GM11168 (cell line): ENCODE data around the gene STAT6.

Source experiments
- in situ Hi-C: fragments of 300-500 bp; cut with MboI; formaldehyde crosslinking; loops from one replicate; pipeline ENCODE4 v1.12.0; 2022; ENCODE audit warnings: low sequenced_read_pairs; ENCODE audit not compliant: unreplicated experiment

The STAT6 gene

DNA sequence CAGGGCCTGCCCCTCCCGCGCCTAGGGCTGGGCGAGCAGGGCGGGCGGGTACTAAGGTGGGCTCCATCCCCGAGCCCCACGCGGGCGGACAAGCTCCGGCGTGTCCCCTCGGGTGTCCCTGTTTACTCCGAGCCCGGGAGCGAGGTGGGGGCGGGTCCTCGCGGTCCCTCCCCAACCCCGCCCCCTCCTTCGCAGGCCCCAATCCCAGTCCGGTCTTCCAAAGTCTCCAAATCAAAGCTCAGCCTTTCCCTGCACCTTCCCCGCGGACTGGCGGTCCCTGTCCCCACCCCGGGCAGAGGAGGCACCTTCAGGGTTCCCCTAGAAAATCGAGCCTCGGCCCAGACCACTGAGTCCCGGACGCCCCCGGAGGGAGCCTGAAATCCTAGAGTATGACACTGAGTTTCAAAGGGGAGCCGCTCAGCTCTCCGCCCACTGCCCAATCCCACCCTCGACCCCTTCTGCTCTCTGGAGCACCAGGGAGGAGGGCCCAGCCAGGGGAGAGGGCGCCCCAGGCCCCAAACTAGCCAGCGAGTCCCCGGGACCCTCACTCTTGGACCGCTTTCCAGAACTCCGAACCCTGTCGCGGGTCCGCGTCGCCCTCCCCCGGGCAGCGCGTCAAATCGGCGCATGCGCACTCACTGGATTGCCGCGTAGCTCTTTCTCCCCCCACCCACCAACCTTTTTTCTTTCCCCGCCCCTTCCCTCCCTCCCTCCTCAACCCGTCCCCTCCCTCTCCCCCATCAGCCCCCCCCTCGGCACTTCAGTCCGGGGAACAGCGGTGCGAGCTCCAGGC lies 16.8 kb upstream of the STAT6 start, which contains the start of gene LRP1:
TSS of gene LRP1 (plus strand) at position 758 of the 793 bp plus-strand sequence. CDS start 482 bp downstream, outside the sequence.
- in situ Hi-C loops: no loop called here

DNA sequence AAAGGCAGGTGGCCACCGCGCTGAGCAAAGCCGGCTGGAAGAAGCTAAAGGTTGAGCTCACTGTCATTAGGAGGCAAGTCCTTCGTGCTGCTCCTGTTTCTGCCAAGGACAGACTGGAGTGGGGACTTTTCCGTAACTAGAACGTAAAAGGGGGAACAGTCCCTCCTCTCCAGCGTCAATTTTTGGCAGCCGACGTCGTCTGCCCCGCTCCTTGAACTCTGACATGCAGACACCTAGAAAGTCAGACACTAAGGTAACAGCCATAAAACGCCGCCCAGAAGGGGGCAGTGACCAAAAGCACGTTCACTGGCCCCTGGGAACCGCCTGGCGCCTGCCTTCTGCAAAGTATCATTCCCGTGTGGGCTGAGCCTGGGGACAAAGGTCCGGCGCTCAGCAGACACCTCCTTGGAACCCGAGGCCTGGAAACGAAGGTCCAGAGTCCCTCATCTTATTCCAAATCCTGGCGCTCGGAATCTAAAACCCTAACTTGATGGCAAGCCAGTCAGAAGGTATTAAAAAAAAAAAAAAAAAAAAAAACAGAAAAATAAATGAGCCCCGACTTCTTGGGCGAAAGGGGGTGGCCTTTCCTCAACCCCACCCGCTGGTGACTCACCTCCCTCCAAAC lies 16.1 kb upstream of the STAT6 start:
- in situ Hi-C loops: no loop called here

GRCh38 chr12:57126561-57126960 lies 15.4 kb upstream of the STAT6 start:
- in situ Hi-C loops: no loop called here

GRCh38 chr12:57126061-57126460 lies 14.9 kb upstream of the STAT6 start:
- in situ Hi-C loops: no loop called here

- in situ Hi-C loops: loop anchor here (5.0 kb wide), 1 partner anchor 53 kb away; no protein-coding TSS in a partner anchor
These were observed 13.2 kb upstream of the STAT6 start for GRCh38 chr12:57124261-57124877.

- in situ Hi-C loops: loop anchor here (5.0 kb wide), 1 partner anchor 53 kb away; no protein-coding TSS in a partner anchor
These were observed 12.7 kb upstream of the STAT6 start for GRCh38 chr12:57123813-57124212.

GRCh38 chr12:57120718-57121117 lies 9.6 kb upstream of the STAT6 start:
- in situ Hi-C loops: loop anchor here (5.0 kb wide), 1 partner anchor 57 kb away; no protein-coding TSS in a partner anchor

GRCh38 chr12:57119294-57120085 lies 8.3 kb upstream of the STAT6 start:
- in situ Hi-C loops: loop anchor here (5.0 kb wide), 1 partner anchor 58 kb away; no protein-coding TSS in a partner anchor

- in situ Hi-C loops: no loop called here
These were observed 7.6 kb upstream of the STAT6 start for GRCh38 chr12:57118711-57119271.

GRCh38 chr12:57116580-57117281 lies 5.6 kb upstream of the STAT6 start:
- in situ Hi-C loops: no loop called here

DNA sequence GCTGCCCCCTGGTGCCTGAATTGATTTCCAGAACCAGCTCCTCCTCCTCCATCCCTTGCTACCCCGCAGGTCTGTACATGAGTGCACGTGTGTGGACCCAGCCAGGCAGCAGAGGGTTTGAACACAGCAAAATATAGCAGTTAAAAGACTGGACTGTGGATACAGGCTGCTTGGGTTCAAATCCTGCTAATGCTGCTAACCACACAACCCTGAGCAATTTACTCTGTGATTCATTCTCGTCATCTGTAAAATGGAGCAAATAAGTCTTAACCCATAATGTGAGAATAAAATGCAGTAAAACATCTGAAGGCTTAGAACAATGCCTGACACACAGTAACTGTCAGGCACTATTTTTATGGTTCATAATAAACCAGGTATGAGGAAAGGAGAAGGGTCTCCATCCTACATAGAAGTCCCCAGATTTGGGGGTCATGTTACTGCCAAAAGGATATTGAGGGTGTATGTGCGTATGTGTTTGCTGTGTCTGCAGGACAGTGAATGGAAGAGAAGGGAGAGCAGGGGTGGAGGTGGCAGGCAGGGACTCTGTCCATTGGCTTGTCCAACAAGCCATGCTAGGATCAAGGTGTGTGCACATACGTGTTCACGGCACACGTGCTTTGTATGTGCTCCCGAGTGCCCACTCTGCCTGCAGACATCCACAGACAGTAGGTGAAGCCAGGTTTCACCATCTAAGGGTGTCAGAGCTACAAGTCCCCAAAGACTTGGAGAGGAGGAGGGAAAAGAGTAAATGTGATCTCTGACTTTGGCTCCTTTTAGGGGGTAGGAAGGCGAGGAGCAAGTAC lies 1.5 kb upstream of the STAT6 start:
- in situ Hi-C loops: loop anchor here (5.0 kb wide), 2 partner anchors 40 to 100 kb away; no protein-coding TSS in a partner anchor

DNA sequence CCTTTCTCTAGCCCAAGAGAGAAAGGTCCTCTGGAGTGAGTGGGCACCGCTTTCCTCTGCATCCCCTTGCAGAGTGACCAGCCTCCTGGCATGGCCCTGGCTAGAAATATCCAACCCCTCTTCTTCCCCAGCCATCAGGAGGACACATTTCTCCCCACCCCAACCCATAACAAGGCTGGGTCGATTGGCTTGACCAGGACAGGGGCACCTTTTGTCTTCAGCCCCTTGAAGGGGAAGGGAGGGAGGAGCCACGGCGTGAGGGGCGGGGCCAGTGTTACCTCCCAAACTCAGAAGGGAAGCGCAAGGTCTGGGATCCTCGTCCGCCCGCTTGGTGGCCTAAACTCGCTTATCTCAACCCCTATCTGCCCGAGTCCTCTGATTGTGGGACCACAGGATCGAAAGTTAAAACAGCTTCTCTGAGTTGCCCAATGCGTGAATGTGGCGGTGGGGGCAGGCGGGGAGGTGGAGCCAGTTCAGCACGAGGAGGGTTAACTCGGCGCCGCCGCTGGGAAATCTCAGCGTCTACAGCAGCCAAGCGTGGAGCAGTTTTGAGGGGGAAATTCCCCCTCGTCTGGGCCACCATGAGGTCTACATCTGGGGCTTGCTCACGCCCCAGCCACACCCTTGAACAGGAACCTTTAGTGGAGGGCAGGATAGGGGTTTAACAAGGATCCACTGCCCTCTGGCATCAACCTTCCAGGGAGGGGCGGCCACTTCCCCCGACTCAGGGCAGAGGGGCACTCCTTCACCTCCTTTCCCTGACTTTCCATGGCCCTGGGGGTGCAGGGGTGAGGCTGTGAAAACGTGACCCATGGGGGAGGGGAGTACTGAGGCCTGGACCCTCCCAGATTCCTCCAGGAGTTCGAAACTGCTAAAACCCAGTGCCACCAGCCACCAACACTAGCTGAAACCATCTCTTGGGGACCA lies 795 bp downstream of the STAT6 start:
- in situ Hi-C loops: loop anchor here (5.0 kb wide), 2 partner anchors 38 to 98 kb away; no protein-coding TSS in a partner anchor

- in situ Hi-C loops: loop anchor here (5.0 kb wide), 2 partner anchors 37 to 97 kb away; no protein-coding TSS in a partner anchor
These were observed 1.7 kb downstream of the STAT6 start for GRCh38 chr12:57109207-57110103.

GRCh38 chr12:57107456-57108155 lies 3.6 kb downstream of the STAT6 start:
- in situ Hi-C loops: no loop called here

DNA sequence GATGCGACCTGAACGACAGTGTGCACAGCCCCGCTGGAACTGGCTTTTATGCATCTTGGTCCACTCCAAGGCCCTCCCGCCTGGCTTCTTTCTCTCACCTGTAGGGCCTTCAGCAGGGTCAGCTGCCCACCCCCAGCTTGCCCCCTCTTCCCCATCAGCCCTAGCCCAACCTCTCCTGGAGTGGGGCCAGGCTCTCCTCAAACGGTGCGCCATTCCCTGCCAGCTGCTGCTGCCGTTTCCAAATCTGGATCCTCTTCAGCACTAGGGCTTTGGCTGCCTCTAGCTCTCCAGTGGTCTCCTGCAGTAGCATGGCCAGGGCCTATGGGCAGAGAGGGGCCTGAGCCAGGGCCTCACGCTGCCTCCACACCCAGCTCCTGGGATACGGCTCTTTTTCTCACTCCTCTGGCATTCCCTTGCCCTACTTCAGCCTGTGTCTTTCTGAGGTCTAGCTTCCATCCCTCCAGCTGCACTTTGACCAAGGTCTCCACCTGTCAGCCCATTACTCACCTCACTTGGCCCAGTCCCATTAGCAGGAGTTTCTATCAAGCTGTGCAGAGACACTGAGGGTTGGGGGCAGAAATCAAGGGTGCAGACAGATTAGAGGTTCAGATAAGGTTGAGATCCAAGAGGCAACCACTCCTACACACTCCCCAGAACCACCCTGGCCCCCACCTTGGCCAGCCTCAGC lies 5.0 kb downstream of the STAT6 start:
- in situ Hi-C loops: no loop called here
